Lower leg skin (tissue), 4 donors: ENCODE results near the gene TKFC. TPM values are rescaled to one million over a fixed set of nuclear protein-coding genes. Genes with fewer than 3 reads are reported as not detected.

Source experiments
- DNase-seq, 2 donors: peaks; one replicate each; pipeline ENCODE4 v3.0.0-alpha.2; 2019; ENCODE audit warnings: low spot score in 2 of 2
- H3K4me3 ChIP-seq: fragments of 200-600 bp; sonication (generic); 2 replicates; pipeline ENCODE4 v1.5.1; 2017; ENCODE audit warnings: mild to moderate bottlenecking, low read depth; ENCODE audit not compliant: poor library complexity, severe bottlenecking
- POLR2A ChIP-seq, 2 donors: fragments of 450-650 bp; IDR thresholded peaks; one replicate each; pipeline ENCODE4 v1.6.1; 2016 to 2017; ENCODE audit warnings: antibody characterized with exemption in 2 of 2, mild to moderate bottlenecking in 1 of 2, moderate library complexity in 1 of 2
- WGBS, 2 donors: methylation state at CpG; one replicate each; pipeline ENCODE4 v1.1.5; 2018; 5-methylcytosine and 5-hydroxymethylcytosine counted together
- intact Hi-C: fragments of 100-400 bp; cut with DNase I; formaldehyde crosslinking; loops from one replicate; pipeline ENCODE4 v1.15.0; 2023; ENCODE audit warnings: low total_unique reads
- total RNA-seq, 4 donors: library from RNA; depleted of rRNA; stranded (reverse); fragments of >200 nt; gene quantifications; one replicate each; pipeline ENCODE4 v1.1.0, GENCODE V29; 2016
- TF ChIP-seq, protein P1 (sequence below), 3 donors: fragments of 450-650 bp; IDR thresholded peaks; one replicate each; pipeline ENCODE4 v1.5.1; 2016; ENCODE audit warnings: antibody characterized with exemption in 3 of 3, mild to moderate bottlenecking in 3 of 3, moderate library complexity in 2 of 3

Gene TKFC
- total RNA-seq, 4 donors from 2014 or later = 26.6 to 37.3 (median 33.1) TPM

DNA sequence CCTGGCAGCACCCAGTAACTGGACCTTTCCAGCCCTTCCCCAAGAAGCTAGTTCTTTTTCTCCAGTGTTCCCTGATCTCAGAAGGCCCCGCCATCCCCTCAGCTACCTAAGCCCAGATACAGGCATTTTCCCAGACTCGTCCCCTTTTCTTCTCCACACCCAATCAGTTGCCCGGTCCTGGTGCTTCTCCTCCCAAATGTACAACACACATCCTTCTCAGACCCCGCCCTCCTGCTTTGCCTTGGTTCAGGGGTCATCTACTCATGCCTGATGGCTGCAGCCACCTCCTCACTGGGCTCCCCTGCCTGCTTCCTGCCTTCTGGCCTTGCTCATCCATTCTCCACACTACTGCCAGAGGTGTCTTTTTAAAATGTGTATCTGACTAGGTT, 6.5 kb downstream of the TKFC start:
- peak in 1 of 2 donors; percentile 81 for DNase-seq
- intact Hi-C loops = loop anchor here (5.0 kb wide), 1 partner anchor 48 kb away; no protein-coding TSS in a partner anchor
- 89 to 91% methylated on average over 4 of the region's 4 CpGs for WGBS, 2 donors
- no peak overlapping the region for H3K4me3 ChIP-seq
- no peak for TF ChIP-seq POLR2A (IDR thresholded peaks at IDR 0.05)
- TF ChIP-seq, protein P1, sequence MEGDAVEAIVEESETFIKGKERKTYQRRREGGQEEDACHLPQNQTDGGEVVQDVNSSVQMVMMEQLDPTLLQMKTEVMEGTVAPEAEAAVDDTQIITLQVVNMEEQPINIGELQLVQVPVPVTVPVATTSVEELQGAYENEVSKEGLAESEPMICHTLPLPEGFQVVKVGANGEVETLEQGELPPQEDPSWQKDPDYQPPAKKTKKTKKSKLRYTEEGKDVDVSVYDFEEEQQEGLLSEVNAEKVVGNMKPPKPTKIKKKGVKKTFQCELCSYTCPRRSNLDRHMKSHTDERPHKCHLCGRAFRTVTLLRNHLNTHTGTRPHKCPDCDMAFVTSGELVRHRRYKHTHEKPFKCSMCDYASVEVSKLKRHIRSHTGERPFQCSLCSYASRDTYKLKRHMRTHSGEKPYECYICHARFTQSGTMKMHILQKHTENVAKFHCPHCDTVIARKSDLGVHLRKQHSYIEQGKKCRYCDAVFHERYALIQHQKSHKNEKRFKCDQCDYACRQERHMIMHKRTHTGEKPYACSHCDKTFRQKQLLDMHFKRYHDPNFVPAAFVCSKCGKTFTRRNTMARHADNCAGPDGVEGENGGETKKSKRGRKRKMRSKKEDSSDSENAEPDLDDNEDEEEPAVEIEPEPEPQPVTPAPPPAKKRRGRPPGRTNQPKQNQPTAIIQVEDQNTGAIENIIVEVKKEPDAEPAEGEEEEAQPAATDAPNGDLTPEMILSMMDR (IDR thresholded peaks at IDR 0.05) = no peak

DNA sequence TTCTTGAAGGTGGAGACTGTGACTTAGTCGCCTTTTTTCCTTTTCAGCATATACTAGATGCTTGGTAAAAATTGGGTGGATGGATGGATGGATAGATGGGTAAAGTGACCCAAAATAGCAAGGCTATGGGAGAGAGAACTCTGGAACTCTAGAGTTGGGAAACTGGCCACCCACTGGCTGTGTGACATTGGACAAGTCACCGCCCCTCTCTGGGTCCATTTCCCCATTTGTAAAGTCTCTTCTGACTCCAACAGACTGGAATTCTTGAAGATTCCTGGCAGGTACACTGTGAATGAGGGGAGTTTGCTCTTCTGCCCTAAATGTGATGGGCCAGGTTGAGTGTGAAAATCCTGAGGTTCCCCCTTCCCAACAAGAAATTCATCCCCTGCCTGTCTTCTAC, 8.0 kb downstream of the TKFC start:
- TF ChIP-seq, protein P1 (IDR thresholded peaks at IDR 0.05) = no peak
- no peak for TF ChIP-seq POLR2A (IDR thresholded peaks at IDR 0.05)
- H3K4me3 ChIP-seq = no peak overlapping the region
- WGBS, 2 donors = 96 to 98% methylated on average over 2 of the region's 2 CpGs
- DNase-seq = peak in 1 of 2 donors; percentile 42
- intact Hi-C loops = no loop called here

DNA sequence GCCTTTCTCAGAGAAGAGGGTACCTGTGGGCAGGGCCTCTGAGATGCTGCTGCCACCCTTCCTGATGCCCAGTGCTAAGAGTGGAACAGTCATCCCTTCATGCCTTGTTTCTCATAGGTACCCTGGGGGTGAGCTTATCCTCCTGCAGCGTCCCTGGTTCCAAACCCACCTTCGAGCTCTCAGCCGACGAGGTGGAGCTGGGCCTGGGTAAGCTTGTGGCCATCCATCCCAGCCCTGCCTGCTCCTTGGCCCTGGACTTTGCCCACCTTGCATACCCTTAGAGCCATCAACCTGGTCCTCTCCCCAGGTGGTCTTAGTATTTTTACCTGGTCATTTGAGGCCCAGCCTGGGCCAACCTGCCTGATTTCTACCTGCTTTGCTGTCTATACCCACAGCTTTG, 8.7 kb downstream of the TKFC start:
- H3K4me3 ChIP-seq = no peak overlapping the region
- intact Hi-C loops = no loop called here
- 97 to 98% methylated on average over 4 of the region's 4 CpGs for WGBS, 2 donors

DNA sequence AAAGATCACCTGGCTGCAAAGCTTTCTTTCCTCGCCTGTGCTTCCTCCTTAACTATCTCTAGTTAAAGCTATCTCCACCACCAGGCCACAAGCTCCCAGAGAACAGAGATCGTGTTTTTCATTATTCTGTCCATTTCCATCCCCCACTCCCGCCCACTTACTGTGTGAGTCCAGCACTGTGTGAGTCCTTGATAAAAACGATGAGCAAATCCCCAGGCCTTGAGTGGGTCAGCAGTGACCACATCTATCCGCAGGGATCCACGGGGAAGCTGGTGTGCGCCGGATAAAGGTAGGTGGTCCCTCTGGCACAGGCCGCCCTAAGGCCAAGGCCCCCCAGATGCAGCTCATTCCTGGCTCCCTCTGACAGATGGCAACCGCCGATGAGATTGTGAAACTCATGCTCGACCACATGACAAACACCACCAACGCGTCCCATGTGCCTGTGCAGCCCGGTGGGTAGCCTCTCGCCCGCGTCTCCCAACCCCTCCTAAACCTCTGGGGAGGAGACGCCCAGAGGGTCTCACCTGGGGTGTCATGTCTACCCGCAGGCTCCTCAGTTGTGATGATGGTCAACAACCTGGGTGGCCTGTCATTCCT, 9.3 kb downstream of the TKFC start:
- intact Hi-C loops = no loop called here
- no peak overlapping the region for H3K4me3 ChIP-seq
- TF ChIP-seq POLR2A (IDR thresholded peaks at IDR 0.05) = no peak
- TF ChIP-seq, protein P1 (IDR thresholded peaks at IDR 0.05) = no peak
- 89 to 91% methylated on average over 18 to 20 of the region's 20 CpGs for WGBS, 2 donors
- peak in 1 of 2 donors; percentile 52 for DNase-seq

More for the DNA sequence above, 8.7 kb downstream of the TKFC start:
- DNase-seq = peak in 1 of 2 donors; percentile 66
- no peak for TF ChIP-seq POLR2A (IDR thresholded peaks at IDR 0.05)
- TF ChIP-seq, protein P1 (IDR thresholded peaks at IDR 0.05) = no peak

DNA sequence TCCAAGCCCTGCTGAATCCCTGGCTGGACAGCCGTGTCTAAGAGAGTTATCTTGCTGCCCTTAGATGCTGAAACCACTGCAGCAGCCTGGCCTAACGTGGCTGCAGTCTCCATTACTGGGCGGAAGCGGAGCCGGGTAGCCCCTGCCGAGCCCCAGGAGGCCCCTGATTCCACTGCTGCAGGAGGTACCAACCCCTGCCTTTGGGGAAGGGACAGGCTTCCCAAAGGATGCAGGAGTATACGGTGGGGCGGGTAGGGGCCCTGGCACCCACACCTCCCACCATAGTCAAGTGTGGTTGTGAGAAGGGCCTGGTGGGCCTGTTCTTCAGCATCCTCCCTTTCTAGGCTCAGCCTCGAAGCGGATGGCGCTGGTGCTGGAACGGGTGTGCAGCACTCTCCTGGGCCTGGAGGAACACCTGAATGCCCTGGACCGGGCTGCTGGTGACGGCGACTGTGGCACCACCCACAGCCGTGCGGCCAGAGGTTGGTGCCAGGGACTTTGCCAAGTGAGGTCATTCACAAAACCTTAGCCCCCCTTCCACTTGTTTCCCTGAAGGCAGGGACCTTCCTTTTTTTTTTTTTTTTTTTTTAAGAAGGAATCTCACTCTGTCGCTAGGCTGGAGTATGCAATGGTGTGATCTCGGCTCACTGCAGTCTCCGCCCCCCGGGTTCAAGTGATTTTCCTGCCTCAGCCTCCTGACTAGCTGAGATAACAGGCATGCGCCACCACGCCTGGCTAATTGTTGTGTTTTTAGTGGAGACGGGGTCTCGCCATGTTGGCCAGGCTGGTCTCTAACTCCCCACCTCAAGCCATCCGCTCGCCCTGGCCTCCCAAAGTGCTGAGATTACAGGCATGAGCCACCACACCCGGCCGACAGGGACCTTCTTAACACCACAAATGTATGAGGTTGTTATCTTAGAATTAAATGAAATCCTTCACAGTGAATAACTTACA, 11.0 kb downstream of the TKFC start:
- DNase-seq = no peak
- TF ChIP-seq, protein P1 (IDR thresholded peaks at IDR 0.05) = no peak
- TF ChIP-seq POLR2A (IDR thresholded peaks at IDR 0.05) = no peak
- intact Hi-C loops = no loop called here
- no peak overlapping the region for H3K4me3 ChIP-seq
- WGBS, 2 donors = 90% methylated on average over 23 to 29 of the region's 29 CpGs
